DMS79 treated with DMSO at 0.1 percent for 48 hours (cell line): ENCODE measurements around the gene LHFPL4.
"Not testable (repeated sequence)": the region's sequence is repeated elsewhere in the genome, so short reads cannot be mapped to it uniquely, and the experiment has no call there.

ENCODE experiments used
- DNase-seq: peaks from one replicate; lab custom pipeline; 2025; lab: John Stamatoyannopoulos, UW

The LHFPL4 gene

GRCh38 chr3:9536212-9536611, 17.4 kb downstream of the LHFPL4 start:
- no peak for DNase-seq

- DNase-seq = no peak
These were observed 19.2 kb downstream of the LHFPL4 start for GRCh38 chr3:9534429-9534828.

- no peak for DNase-seq
These were observed 28.5 kb downstream of the LHFPL4 start for GRCh38 chr3:9525078-9525477.

- no peak for DNase-seq
These were observed 38.7 kb downstream of the LHFPL4 start for GRCh38 chr3:9514956-9515355.

GRCh38 chr3:9514306-9514705, 39.3 kb downstream of the LHFPL4 start:
- DNase-seq = no peak

- DNase-seq = no peak
These were observed 41.1 kb downstream of the LHFPL4 start for GRCh38 chr3:9512456-9513045.

- no peak for DNase-seq
These were observed 44.8 kb downstream of the LHFPL4 start for GRCh38 chr3:9508781-9509180.

GRCh38 chr3:9507586-9508578, 45.7 kb downstream of the LHFPL4 start:
- DNase-seq = no peak

GRCh38 chr3:9503283-9503682, 50.3 kb downstream of the LHFPL4 start:
- DNase-seq = peak; percentile 21

- DNase-seq = no peak
These were observed 52.4 kb downstream of the LHFPL4 start for GRCh38 chr3:9501226-9501625.

GRCh38 chr3:9500108-9501050, 53.2 kb downstream of the LHFPL4 start:
- DNase-seq = no peak

GRCh38 chr3:9499455-9500107, 54.0 kb downstream of the LHFPL4 start:
- DNase-seq = no peak

GRCh38 chr3:9498781-9499180, 54.8 kb downstream of the LHFPL4 start:
- no peak for DNase-seq

- no peak for DNase-seq
These were observed 55.6 kb downstream of the LHFPL4 start for GRCh38 chr3:9497821-9498565.

GRCh38 chr3:9496893-9497292, 56.7 kb downstream of the LHFPL4 start:
- DNase-seq = no peak

- not testable (repeated sequence) for DNase-seq
These were observed 59.6 kb downstream of the LHFPL4 start for GRCh38 chr3:9494036-9494435.

- no peak for DNase-seq
These were observed 62.1 kb downstream of the LHFPL4 start for GRCh38 chr3:9491506-9491905.

GRCh38 chr3:9485248-9485647, 68.4 kb downstream of the LHFPL4 start:
- DNase-seq = no peak

GRCh38 chr3:9480265-9480664, 73.4 kb downstream of the LHFPL4 start:
- DNase-seq = no peak

GRCh38 chr3:9476935-9477334, 76.7 kb downstream of the LHFPL4 start:
- DNase-seq = no peak

GRCh38 chr3:9474482-9474881, 79.1 kb downstream of the LHFPL4 start:
- no peak for DNase-seq
